ENCODE results near the gene GPRC5C.

Gene GPRC5C

GRCh38 chr17:74452841-74453661 is 21.2 kb downstream of the GPRC5C start:
- no peak for DNase-seq (ENCODE audit: low read depth)

DNA sequence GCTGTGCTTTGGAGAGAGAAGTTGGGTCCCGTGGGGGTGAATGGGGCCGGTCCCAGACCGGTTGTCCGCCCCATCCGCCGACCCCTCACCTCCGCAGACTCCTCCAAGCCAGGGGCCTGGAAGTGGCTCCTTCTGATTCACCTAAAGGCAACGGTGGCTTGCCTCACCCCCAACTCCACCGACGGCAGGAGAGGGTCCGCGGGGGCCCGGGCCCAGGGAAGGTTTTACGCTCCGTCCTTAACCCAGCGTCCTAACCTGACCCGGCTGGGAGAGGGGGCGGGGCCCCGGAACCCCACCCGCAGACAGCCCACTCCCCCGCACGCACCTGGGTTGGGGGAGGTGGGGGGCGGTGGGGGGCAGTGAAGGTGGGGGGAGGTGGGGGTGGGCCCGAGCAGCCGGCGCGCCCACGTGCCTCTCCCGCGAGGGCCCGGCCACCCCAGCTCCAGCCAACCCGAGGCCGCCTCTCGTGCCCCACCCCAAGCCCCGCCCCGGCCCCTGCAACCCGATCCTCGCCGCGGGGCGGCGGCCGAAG is 21.8 kb downstream of the GPRC5C start:
- no peak for DNase-seq (ENCODE audit: low read depth)

GRCh38 chr17:74454197-74455024 is 22.5 kb downstream of the GPRC5C start:
- DNase-seq (ENCODE audit: low read depth): peak; percentile 55

DNA sequence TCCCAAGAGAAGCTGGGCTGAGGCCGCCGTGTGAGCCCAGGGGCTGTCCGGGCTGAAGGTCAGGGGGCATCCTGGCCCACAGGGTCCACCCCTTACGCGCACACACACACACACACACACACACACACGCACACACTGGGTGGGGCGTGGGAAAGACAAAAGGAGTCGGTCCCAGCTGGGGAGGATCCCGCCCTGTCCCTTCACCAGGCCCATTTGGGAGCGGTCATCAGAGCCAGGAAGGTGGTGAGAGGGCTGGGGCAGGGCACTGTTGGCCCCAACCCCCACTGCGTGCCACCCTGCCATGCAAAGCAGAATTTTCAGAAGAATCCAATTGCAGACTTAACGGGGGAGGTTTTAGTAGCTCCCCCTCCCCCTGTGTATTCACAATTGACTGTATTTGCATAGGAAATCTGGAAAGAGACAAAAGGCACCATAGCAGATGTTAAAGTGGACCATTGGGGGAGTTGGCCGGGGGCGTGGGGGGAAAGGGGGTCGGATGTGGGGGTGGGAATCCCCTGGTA is 23.2 kb downstream of the GPRC5C start:
- no peak for DNase-seq (ENCODE audit: low read depth)

DNA sequence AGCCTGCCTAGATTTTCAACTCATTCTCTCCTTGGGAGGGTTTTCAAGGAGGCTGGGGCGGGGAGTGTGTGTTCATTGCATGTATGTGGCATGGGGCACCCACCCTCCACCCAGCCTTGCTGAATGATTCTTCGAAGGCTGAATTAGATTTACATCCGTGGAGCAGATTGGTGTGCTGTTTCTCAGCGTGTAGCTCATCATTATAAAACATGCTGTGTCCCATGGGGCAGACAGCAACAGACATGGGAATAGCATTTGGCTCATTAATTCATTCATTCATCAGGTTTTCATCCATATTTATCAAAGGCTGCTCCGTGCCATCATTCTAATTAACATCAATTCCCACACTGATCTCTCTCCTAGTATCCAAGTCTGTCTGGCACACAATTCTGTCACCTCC is 23.9 kb downstream of the GPRC5C start:
- DNase-seq (ENCODE audit: low read depth): no peak

GRCh38 chr17:74457146-74457819 is 25.4 kb downstream of the GPRC5C start:
- DNase-seq (ENCODE audit: low read depth): peak; percentile 36

- DNase-seq (ENCODE audit: low read depth): no peak
Measured at GRCh38 chr17:74457820-74458166, 25.9 kb downstream of the GPRC5C start.

GRCh38 chr17:74458835-74459234 is 26.9 kb downstream of the GPRC5C start:
- DNase-seq (ENCODE audit: low read depth): no peak

- DNase-seq (ENCODE audit: low read depth): no peak
Measured at GRCh38 chr17:74459622-74460021, 27.7 kb downstream of the GPRC5C start.

DNA sequence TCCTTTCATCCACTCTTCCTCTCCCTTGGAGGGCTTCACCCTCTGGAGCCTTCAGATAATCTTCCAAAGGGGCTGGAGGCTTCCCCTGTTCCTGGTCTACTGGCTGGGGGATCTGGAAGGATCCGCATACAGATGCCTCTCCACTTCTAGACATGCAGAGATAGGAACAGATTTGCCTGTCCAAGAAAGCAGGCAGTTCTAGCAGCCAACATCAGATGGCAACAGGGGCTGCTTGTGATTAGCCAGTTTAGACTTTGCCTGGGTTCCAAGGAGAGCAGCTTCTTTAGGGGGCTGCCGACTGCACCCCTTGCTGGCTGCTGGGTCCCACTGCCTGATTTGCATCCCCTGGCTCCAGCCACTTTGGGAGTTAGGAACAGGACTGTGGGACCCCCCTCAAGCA is 28.4 kb downstream of the GPRC5C start:
- no peak for DNase-seq (ENCODE audit: low read depth)

DNA sequence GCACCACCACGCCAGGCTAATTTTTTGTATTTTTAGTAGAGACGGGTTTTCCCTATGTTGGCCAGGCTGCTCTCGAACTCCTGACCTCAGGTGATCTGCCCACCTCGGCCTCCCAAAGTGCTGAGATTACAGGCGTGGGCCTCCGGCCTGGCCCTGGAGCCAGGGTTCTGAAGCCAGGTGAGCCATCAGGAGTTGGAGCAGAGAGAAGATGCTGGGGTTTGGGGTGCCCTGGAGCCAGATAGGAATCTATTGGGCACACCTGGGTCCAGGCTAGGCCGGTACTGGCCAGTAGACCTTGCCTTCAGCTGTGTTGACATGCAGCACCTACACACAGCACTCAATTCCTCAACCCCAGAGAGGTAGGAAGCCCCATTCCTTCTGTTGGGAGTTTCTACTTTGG is 29.1 kb downstream of the GPRC5C start:
- DNase-seq (ENCODE audit: low read depth): no peak

GRCh38 chr17:74461611-74462010 is 29.7 kb downstream of the GPRC5C start:
- DNase-seq (ENCODE audit: low read depth): no peak

- no peak for DNase-seq (ENCODE audit: low read depth)
Measured at GRCh38 chr17:74464730-74465377, 33.0 kb downstream of the GPRC5C start.

DNA sequence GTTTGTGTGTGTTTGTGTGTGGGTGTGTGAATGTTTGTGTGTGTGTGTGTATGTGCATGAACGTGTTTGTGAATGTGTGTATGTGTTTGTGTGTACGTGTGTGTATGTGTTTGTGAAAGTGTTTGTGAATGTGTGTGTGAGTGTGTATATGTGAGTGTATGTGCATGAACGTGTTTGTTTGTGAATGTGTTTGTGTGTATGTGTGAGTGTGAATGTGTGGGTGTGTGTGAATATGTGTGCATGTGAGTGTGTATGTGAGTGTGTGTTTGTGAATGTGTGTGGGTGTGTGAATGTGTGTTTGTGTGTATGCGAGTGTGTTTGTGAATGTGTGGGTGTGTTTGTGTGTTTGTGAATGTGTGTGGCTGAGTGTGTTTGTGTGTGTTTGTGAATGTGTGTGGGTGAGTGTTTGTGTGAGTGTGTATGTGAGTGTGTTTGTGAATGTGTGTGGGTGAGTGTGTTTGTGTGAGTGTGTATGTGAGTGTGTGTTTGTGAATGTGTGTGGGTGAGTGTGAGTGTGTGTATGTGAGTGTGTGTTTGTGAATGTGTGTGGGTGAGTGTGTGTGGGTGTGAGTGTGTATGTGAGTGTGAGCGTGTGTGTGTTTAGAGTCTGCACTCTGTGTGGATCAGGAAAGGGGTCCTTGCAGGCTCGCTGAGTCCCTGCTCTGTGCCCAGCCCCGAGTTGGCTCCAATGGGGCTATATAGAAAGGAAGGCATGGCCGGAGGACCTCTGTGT is 33.7 kb downstream of the GPRC5C start:
- DNase-seq (ENCODE audit: low read depth): no peak

- no peak for DNase-seq (ENCODE audit: low read depth)
Measured at GRCh38 chr17:74466111-74466827, 34.4 kb downstream of the GPRC5C start, which contains the start of gene CD300A. CD300A (plus strand) TSS chr17:74466634; CDS start chr17:74466704, 70 bp downstream.

DNA sequence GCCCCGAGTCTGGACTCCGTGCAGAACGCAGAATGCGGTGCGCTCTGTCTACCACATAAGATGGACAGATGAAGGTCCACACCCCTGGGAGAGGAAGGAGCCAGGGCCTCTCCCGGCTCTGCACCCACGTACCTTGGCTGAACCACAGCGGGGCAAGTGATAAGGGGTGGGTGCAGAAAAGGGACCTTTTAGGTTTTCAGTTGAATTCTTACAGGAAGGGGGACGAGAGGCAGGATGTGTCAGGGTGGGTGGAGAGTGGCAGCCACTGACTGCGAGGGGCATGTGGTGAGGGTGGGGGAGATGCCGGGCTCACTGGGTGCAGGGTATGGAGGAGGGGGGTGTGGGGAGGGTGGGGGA is 34.9 kb downstream of the GPRC5C start:
- DNase-seq (ENCODE audit: low read depth): no peak

- no peak for DNase-seq (ENCODE audit: low read depth)
Measured at GRCh38 chr17:74467221-74467951, 35.5 kb downstream of the GPRC5C start.

DNA sequence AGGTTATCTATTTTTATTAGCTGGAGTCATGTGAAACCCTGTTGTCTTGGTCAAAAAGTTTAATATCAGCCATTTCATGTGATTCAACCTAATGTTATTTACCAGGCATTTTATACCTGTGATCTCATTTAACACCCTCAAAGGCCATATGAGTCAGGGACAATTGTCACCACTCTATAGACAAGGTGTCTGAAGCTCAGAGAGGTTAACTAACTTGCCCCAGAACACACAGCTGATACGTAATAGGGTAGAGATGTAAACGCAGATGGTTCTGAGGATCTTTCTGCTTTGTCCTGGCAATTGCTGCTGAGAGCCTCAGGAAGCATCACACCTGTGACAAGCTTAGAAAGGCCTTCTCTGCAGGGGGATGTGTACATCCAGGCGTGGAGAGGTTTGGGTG is 39.5 kb downstream of the GPRC5C start:
- no peak for DNase-seq (ENCODE audit: low read depth)

- DNase-seq (ENCODE audit: low read depth): no peak
Measured at GRCh38 chr17:74472890-74473289, 41.0 kb downstream of the GPRC5C start.

DNA sequence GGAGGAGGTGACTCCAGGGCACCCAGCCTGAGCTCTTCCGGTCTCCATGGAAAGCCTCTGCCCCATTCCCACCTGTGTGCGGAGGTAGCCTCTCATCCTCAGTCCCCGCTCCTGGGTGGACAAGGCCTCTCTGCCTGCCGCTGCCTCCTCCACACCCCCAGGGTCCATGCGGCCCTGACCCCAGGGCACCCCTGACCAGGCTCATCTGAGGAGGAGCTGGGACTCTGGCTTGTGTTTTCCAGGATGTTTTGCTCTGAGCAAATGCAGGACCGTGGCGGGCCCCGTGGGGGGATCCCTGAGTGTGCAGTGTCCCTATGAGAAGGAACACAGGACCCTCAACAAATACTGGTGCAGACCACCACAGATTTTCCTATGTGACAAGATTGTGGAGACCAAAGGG is 41.4 kb downstream of the GPRC5C start:
- no peak for DNase-seq (ENCODE audit: low read depth)
